Femur (tissue), 1 donor: ENCODE data around the gene DDX39A.
"Not testable (repeated sequence)": the region's sequence is repeated elsewhere in the genome, so short reads cannot be mapped to it uniquely, and the experiment has no call there.

Experiments
- DNase-seq: peaks from one replicate; pipeline ENCODE4 v3.0.0-alpha.2; 2017

The DDX39A gene

GRCh38 chr19:14407605-14408484, 11.3 kb downstream of the DDX39A start:
- DNase-seq = no peak

GRCh38 chr19:14406645-14407401, 12.3 kb downstream of the DDX39A start:
- DNase-seq = no peak

GRCh38 chr19:14405758-14406644, 13.1 kb downstream of the DDX39A start:
- peak; percentile 94 for DNase-seq

GRCh38 chr19:14405380-14405757, 13.8 kb downstream of the DDX39A start:
- DNase-seq = no peak

- DNase-seq = no peak
Observed at GRCh38 chr19:14404312-14404711, 14.8 kb downstream of the DDX39A start.

GRCh38 chr19:14403145-14403930, 15.8 kb downstream of the DDX39A start:
- DNase-seq = not testable (repeated sequence)

- DNase-seq = no peak
Observed at GRCh38 chr19:14402332-14403144, 16.6 kb downstream of the DDX39A start.

GRCh38 chr19:14401468-14402195, 17.5 kb downstream of the DDX39A start:
- no peak for DNase-seq

- DNase-seq = no peak
Observed at GRCh38 chr19:14400951-14401431, 18.1 kb downstream of the DDX39A start.

- DNase-seq = not testable (repeated sequence)
Observed at GRCh38 chr19:14397168-14397567, 22.0 kb downstream of the DDX39A start.

- DNase-seq = not testable (repeated sequence)
Observed at GRCh38 chr19:14396730-14397129, 22.4 kb downstream of the DDX39A start.

GRCh38 chr19:14395710-14396336, 23.3 kb downstream of the DDX39A start:
- no peak for DNase-seq

GRCh38 chr19:14395262-14395661, 23.9 kb downstream of the DDX39A start:
- no peak for DNase-seq

- no peak for DNase-seq
Observed at GRCh38 chr19:14394167-14394566, 25.0 kb downstream of the DDX39A start.

GRCh38 chr19:14393329-14393728, 25.8 kb downstream of the DDX39A start:
- DNase-seq = no peak

- DNase-seq = no peak
Observed at GRCh38 chr19:14391156-14391821, 27.9 kb downstream of the DDX39A start.

- DNase-seq = no peak
Observed at GRCh38 chr19:14390548-14390947, 28.6 kb downstream of the DDX39A start.

- DNase-seq = no peak
Observed at GRCh38 chr19:14385492-14385891, 33.6 kb downstream of the DDX39A start.
